ENCODE measurements around the gene SH3GL2.

The SH3GL2 gene

GRCh38 chr9:17839776-17840175 is 260.9 kb downstream of the SH3GL2 start:
- Histone ChIP-seq H3K27ac (ENCODE audit: low read depth, low read length) (no peak overlapping the region), H3K9ac (ENCODE audit: low read length) (no peak overlapping the region), H3K4me1 (ENCODE audit: control insufficient read depth, insufficient read depth, low read length) (no peaks in the 10 kb centered on the region), H3K27me3 (ENCODE audit: control insufficient read depth, insufficient read depth, low read length) (no peaks in the 10 kb centered on the region), H3K4me3 (ENCODE audit: low read length) (no peak overlapping the region), H3K36me3 (ENCODE audit: control insufficient read depth, insufficient read depth, low read length) (no peaks in the 10 kb centered on the region)

GRCh38 chr9:17843236-17843635 is 264.4 kb downstream of the SH3GL2 start:
- Histone ChIP-seq H3K27me3 (ENCODE audit: control insufficient read depth, insufficient read depth, low read length) (no peaks in the 10 kb centered on the region), H3K9ac (ENCODE audit: low read length) (no peak overlapping the region), H3K4me1 (ENCODE audit: control insufficient read depth, insufficient read depth, low read length) (no peaks in the 10 kb centered on the region)

More at GRCh38 chr9:17843236-17843635, 264.4 kb downstream of the SH3GL2 start:
- no peak overlapping the region for H3K4me3 ChIP-seq (ENCODE audit: low read length)
- H3K36me3 ChIP-seq (ENCODE audit: control insufficient read depth, insufficient read depth, low read length) = no peaks in the 10 kb centered on the region
- no peak overlapping the region for H3K27ac ChIP-seq (ENCODE audit: low read depth, low read length)
